ENCODE data around the gene ANKRD63.

GRCh38 chr15:40328176-40328575 is 45.3 kb upstream of the ANKRD63 start:
- TF ChIP-seq POLR2A (IDR thresholded peaks at IDR 0.05): no peak
- no peak for TF ChIP-seq CTCF (IDR thresholded peaks at IDR 0.05)

Data from Peyer's patch (tissue), 4 donors.